ENCODE data around the gene TSN. TPM values are rescaled to one million over a fixed set of nuclear protein-coding genes. Genes with fewer than 3 reads are reported as not detected.

TSN gene
- total RNA-seq, 1 experiment from 2014 or later = 87.3 TPM

DNA sequence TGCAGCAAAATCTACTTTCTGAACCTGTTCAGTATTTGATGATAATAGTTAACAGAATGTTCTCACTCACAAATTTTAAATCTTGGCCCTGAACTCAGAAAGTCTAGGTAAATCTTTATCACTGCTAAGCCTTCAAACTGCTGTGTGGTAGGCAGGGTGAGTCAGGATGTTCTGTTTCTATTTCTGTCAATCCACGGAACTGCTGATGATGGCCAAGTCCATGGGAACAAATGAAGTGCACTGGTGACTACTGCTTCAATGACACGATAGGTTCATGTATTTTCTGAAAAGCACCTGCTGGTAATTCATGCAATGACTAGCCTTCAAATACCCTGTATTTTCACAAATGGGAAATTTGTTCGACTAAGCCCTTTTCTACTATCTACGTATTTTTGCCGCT lies 33.0 kb upstream of the TSN start:
- TF ChIP-seq, protein P1, sequence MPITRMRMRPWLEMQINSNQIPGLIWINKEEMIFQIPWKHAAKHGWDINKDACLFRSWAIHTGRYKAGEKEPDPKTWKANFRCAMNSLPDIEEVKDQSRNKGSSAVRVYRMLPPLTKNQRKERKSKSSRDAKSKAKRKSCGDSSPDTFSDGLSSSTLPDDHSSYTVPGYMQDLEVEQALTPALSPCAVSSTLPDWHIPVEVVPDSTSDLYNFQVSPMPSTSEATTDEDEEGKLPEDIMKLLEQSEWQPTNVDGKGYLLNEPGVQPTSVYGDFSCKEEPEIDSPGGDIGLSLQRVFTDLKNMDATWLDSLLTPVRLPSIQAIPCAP (CRISPR knock-in tag; IDR thresholded peaks at IDR 0.05) = no peak
- TF ChIP-seq, protein P2, sequence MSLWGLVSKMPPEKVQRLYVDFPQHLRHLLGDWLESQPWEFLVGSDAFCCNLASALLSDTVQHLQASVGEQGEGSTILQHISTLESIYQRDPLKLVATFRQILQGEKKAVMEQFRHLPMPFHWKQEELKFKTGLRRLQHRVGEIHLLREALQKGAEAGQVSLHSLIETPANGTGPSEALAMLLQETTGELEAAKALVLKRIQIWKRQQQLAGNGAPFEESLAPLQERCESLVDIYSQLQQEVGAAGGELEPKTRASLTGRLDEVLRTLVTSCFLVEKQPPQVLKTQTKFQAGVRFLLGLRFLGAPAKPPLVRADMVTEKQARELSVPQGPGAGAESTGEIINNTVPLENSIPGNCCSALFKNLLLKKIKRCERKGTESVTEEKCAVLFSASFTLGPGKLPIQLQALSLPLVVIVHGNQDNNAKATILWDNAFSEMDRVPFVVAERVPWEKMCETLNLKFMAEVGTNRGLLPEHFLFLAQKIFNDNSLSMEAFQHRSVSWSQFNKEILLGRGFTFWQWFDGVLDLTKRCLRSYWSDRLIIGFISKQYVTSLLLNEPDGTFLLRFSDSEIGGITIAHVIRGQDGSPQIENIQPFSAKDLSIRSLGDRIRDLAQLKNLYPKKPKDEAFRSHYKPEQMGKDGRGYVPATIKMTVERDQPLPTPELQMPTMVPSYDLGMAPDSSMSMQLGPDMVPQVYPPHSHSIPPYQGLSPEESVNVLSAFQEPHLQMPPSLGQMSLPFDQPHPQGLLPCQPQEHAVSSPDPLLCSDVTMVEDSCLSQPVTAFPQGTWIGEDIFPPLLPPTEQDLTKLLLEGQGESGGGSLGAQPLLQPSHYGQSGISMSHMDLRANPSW (CRISPR knock-in tag; conservative IDR thresholded peaks at IDR 0.05; ENCODE audit: low read depth) = no peak
- TF ChIP-seq, protein P3, sequence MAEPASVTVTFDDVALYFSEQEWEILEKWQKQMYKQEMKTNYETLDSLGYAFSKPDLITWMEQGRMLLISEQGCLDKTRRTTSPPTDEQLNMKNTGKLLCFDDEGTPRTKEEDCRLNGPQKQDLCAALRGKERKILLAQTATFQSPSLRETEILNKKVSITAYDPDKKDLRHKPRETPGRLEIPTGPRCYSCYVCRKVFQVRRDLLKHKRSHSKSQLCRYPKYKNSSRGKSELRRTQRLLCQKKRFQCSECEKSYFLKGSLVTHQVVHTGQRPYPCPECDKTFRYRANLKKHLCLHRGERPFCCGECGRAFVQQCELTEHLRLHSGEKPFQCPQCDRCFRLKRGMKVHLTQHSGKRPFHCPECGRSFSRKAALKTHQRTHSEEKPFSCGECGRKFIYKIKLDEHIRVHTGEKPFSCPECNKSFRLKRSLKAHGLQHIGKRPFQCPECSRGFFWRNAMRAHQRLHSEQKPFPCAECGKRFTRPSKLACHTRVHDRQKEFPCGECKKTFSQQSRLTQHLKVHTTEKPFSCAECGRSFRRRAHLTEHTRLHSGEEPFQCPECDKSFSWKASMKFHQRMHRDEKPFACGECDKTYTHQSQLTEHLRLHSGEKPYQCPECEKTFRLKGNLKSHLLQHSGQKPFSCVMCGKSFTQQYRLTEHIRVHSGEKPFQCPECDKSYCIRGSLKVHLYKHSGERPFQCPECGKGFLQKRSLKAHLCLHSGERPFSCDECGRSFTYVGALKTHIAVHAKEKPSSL (CRISPR knock-in tag; conservative IDR thresholded peaks at IDR 0.05) = no peak
- no peak overlapping the region for H3K4me3 Mint-ChIP-seq
- ChIA-PET POLR2A (no interaction called here), CTCF (no interaction called here)
- no peaks in the 10 kb centered on the region for H3K9me3 Mint-ChIP-seq
- H3K27ac Mint-ChIP-seq = no peak overlapping the region
- no peaks in the 10 kb centered on the region for H3K27me3 Mint-ChIP-seq (ENCODE audit: low read depth)
- DNase-seq (ENCODE audit: low spot score) (no peak), ATAC-seq (no peak)
- no peaks in the 10 kb centered on the region for H3K4me1 Mint-ChIP-seq
- H3K36me3 Mint-ChIP-seq = peaks cover 8% of the 10 kb centered on the region

DNA sequence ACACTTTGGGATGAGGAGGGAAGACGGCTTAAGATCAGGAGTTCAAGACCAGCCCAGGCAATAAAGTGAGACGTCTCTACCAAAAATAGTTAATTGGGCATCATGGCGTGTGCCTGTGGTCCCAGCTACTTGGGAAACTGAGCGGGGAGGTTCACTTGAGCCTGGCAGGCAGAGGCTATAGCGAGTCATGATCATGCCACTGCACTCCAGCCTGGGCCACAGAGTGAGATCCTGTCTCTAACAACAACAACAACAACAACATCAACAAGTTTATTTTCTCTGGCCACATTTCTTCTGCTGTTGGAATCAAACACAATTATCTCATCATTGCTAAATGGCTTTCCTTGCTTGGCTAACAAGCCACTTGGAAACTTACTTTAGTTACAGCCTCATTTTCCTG lies 32.1 kb upstream of the TSN start:
- ATAC-seq (no peak), DNase-seq (ENCODE audit: low spot score) (no peak)
- no peak overlapping the region for H3K4me3 Mint-ChIP-seq
- H3K4me1 Mint-ChIP-seq = no peaks in the 10 kb centered on the region
- no peaks in the 10 kb centered on the region for H3K9me3 Mint-ChIP-seq
- POLR2A ChIA-PET = interaction anchor here (0.6 kb wide), 1 partner anchor 452 kb away, joined by 5 read pairs; no protein-coding TSS in a partner anchor
- H3K36me3 Mint-ChIP-seq = peaks cover 16% of the 10 kb centered on the region
- TF ChIP-seq, protein P4, sequence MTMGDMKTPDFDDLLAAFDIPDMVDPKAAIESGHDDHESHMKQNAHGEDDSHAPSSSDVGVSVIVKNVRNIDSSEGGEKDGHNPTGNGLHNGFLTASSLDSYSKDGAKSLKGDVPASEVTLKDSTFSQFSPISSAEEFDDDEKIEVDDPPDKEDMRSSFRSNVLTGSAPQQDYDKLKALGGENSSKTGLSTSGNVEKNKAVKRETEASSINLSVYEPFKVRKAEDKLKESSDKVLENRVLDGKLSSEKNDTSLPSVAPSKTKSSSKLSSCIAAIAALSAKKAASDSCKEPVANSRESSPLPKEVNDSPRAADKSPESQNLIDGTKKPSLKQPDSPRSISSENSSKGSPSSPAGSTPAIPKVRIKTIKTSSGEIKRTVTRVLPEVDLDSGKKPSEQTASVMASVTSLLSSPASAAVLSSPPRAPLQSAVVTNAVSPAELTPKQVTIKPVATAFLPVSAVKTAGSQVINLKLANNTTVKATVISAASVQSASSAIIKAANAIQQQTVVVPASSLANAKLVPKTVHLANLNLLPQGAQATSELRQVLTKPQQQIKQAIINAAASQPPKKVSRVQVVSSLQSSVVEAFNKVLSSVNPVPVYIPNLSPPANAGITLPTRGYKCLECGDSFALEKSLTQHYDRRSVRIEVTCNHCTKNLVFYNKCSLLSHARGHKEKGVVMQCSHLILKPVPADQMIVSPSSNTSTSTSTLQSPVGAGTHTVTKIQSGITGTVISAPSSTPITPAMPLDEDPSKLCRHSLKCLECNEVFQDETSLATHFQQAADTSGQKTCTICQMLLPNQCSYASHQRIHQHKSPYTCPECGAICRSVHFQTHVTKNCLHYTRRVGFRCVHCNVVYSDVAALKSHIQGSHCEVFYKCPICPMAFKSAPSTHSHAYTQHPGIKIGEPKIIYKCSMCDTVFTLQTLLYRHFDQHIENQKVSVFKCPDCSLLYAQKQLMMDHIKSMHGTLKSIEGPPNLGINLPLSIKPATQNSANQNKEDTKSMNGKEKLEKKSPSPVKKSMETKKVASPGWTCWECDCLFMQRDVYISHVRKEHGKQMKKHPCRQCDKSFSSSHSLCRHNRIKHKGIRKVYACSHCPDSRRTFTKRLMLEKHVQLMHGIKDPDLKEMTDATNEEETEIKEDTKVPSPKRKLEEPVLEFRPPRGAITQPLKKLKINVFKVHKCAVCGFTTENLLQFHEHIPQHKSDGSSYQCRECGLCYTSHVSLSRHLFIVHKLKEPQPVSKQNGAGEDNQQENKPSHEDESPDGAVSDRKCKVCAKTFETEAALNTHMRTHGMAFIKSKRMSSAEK (CRISPR knock-in tag; IDR thresholded peaks at IDR 0.05; ENCODE audit: borderline replicate concordance) = no peak
- TF ChIP-seq NFE2L1 (CRISPR knock-in tag; IDR thresholded peaks at IDR 0.05) = no peak
- no peak for TF ChIP-seq NR1H2 (CRISPR knock-in tag; IDR thresholded peaks at IDR 0.05)
- TF ChIP-seq OVOL2 (CRISPR knock-in tag; IDR thresholded peaks at IDR 0.05; ENCODE audit: borderline replicate concordance) = no peak
- no peak for TF ChIP-seq ZNF423 (CRISPR knock-in tag; IDR thresholded peaks at IDR 0.05)
- TF ChIP-seq TEAD4 (CRISPR knock-in tag; IDR thresholded peaks at IDR 0.05) = no peak
- TF ChIP-seq ATF6 (CRISPR knock-in tag; IDR thresholded peaks at IDR 0.05) = no peak
- TF ChIP-seq, protein P5, sequence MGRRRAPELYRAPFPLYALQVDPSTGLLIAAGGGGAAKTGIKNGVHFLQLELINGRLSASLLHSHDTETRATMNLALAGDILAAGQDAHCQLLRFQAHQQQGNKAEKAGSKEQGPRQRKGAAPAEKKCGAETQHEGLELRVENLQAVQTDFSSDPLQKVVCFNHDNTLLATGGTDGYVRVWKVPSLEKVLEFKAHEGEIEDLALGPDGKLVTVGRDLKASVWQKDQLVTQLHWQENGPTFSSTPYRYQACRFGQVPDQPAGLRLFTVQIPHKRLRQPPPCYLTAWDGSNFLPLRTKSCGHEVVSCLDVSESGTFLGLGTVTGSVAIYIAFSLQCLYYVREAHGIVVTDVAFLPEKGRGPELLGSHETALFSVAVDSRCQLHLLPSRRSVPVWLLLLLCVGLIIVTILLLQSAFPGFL (CRISPR knock-in tag; IDR thresholded peaks at IDR 0.05; ENCODE audit: borderline replicate concordance) = no peak
- TF ChIP-seq, protein P6, sequence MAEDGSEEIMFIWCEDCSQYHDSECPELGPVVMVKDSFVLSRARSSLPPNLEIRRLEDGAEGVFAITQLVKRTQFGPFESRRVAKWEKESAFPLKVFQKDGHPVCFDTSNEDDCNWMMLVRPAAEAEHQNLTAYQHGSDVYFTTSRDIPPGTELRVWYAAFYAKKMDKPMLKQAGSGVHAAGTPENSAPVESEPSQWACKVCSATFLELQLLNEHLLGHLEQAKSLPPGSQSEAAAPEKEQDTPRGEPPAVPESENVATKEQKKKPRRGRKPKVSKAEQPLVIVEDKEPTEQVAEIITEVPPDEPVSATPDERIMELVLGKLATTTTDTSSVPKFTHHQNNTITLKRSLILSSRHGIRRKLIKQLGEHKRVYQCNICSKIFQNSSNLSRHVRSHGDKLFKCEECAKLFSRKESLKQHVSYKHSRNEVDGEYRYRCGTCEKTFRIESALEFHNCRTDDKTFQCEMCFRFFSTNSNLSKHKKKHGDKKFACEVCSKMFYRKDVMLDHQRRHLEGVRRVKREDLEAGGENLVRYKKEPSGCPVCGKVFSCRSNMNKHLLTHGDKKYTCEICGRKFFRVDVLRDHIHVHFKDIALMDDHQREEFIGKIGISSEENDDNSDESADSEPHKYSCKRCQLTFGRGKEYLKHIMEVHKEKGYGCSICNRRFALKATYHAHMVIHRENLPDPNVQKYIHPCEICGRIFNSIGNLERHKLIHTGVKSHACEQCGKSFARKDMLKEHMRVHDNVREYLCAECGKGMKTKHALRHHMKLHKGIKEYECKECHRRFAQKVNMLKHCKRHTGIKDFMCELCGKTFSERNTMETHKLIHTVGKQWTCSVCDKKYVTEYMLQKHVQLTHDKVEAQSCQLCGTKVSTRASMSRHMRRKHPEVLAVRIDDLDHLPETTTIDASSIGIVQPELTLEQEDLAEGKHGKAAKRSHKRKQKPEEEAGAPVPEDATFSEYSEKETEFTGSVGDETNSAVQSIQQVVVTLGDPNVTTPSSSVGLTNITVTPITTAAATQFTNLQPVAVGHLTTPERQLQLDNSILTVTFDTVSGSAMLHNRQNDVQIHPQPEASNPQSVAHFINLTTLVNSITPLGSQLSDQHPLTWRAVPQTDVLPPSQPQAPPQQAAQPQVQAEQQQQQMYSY (CRISPR knock-in tag; IDR thresholded peaks at IDR 0.05) = no peak
- no peak for TF ChIP-seq ZNF138 (CRISPR knock-in tag; conservative IDR thresholded peaks at IDR 0.05)
- TF ChIP-seq KAT7 (CRISPR knock-in tag; IDR thresholded peaks at IDR 0.05; ENCODE audit: borderline replicate concordance) = no peak
- no peak overlapping the region for H3K27ac Mint-ChIP-seq
- no peaks in the 10 kb centered on the region for H3K27me3 Mint-ChIP-seq (ENCODE audit: low read depth)
- CTCF ChIA-PET = no interaction called here

Measured in WTC11 (cell line).